ENCODE measurements around the gene NPY4R. TPM values are rescaled to one million over a fixed set of nuclear protein-coding genes. Genes with fewer than 3 reads are reported as not detected.

Gene NPY4R
- total RNA-seq: 0.22 TPM in 1 of 2 replicates, not detected in the other

DNA sequence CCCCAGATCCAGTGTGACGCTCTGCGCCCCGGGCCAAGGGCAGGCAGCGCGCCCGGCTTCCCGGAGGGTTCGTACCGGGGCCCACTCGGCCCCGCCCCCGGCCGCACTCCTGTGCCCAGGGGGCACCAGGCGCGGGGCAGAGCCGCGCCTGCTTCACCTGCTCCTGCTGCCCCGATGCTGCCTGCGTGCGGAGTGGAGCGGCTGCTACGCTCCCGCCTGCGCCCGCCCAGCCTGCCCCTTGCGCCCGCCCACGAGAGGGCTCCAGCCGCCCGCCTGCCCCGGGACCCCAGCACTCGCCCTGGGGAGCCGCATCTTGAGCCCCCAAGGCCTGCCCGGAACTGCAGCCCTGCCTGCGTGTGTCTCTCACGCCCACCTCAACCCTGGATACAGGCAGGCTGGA is at the start of gene NPY4R:
Gene NPY4R (minus strand): TSS at position 194 of the 400 bp plus-strand sequence. CDS start 3,323 bp downstream, outside the sequence.

Other genes with a start within 250 kb of the NPY4R start
- gene ANTXRL, start 179.0 kb downstream of the NPY4R start, total RNA-seq: not detected in 2 replicates
- gene ANXA8L1, start 90.2 kb downstream of the NPY4R start, total RNA-seq: 10.3 and 13.8 TPM in 2 replicates
- gene GPRIN2, start 90.7 kb upstream of the NPY4R start, total RNA-seq: not detected in 2 replicates
- gene SYT15, start 113.2 kb upstream of the NPY4R start, total RNA-seq: 0.22 and 0.43 TPM in 2 replicates